Frontal cortex (tissue), 4 donors: Measurements from ENCODE around the gene APOBEC3A. TPM values are rescaled to one million over a fixed set of nuclear protein-coding genes. Genes with fewer than 3 reads are reported as not detected.
"Not testable (repeated sequence)": the region's sequence is repeated elsewhere in the genome, so short reads cannot be mapped to it uniquely, and the experiment has no call there.

ENCODE experiments used
- DNase-seq, 2 donors: peaks; one replicate each; pipeline ENCODE4 v3.0.0; 2012; ENCODE audit warnings: low spot score in 2 of 2
- FAIRE-seq: peaks from 2 replicates; lab custom pipeline; 2012; peaks lifted over from hg19 to GRCh38; lab: Jason Lieb, UNC
- total RNA-seq: library from RNA; depleted of rRNA; stranded (reverse); fragments of >200 nt; gene quantifications from one replicate; pipeline ENCODE4 v1.2.3, GENCODE V29; 2014
- donor health status: control.
- donor health status: control.
- donor health status: control.

The APOBEC3A gene
- total RNA-seq, 1 donor from 2014 or later = not detected

GRCh38 chr22:38955926-38956325, 1.5 kb upstream of the APOBEC3A start:
- no peak for FAIRE-seq
- no peak for DNase-seq

- DNase-seq (no peak), FAIRE-seq (no peak)
Observed at GRCh38 chr22:38956551-38956950, 858 bp upstream of the APOBEC3A start.

- DNase-seq (no peak), FAIRE-seq (no peak)
Observed at GRCh38 chr22:38957808-38958650, 620 bp downstream of the APOBEC3A start.

GRCh38 chr22:38958651-38958943, 1.2 kb downstream of the APOBEC3A start:
- DNase-seq, FAIRE-seq: not testable (repeated sequence)

GRCh38 chr22:38959590-38959989, 2.2 kb downstream of the APOBEC3A start:
- FAIRE-seq = no peak
- DNase-seq = no peak

GRCh38 chr22:38960673-38961072, 3.3 kb downstream of the APOBEC3A start:
- not testable (repeated sequence) for FAIRE-seq

GRCh38 chr22:38963291-38963738, 5.9 kb downstream of the APOBEC3A start:
- DNase-seq, FAIRE-seq: not testable (repeated sequence)

More at GRCh38 chr22:38960673-38961072, 3.3 kb downstream of the APOBEC3A start:
- DNase-seq = not testable (repeated sequence)

GRCh38 chr22:38963872-38964271, 6.5 kb downstream of the APOBEC3A start:
- FAIRE-seq (no peak), DNase-seq (no peak)

- DNase-seq (no peak), FAIRE-seq (no peak)
Observed at GRCh38 chr22:38964306-38964705, 6.9 kb downstream of the APOBEC3A start.

- FAIRE-seq (no peak), DNase-seq (no peak)
Observed at GRCh38 chr22:38964989-38965388, 7.6 kb downstream of the APOBEC3A start.

- FAIRE-seq = no peak
Observed at GRCh38 chr22:38965614-38966379, 8.4 kb downstream of the APOBEC3A start.

GRCh38 chr22:38966380-38966702, 8.9 kb downstream of the APOBEC3A start:
- DNase-seq (no peak), FAIRE-seq (no peak)

More at GRCh38 chr22:38965614-38966379, 8.4 kb downstream of the APOBEC3A start:
- no peak for DNase-seq

GRCh38 chr22:38966942-38967341, 9.5 kb downstream of the APOBEC3A start:
- FAIRE-seq (no peak), DNase-seq (no peak)

GRCh38 chr22:38967451-38968450, 10.3 kb downstream of the APOBEC3A start:
- no peak for FAIRE-seq

GRCh38 chr22:38968801-38969200, 11.4 kb downstream of the APOBEC3A start:
- DNase-seq = no peak

More at GRCh38 chr22:38967451-38968450, 10.3 kb downstream of the APOBEC3A start:
- DNase-seq = peak in 1 of 2 donors; percentile 51

GRCh38 chr22:38970551-38970950, 13.1 kb downstream of the APOBEC3A start:
- FAIRE-seq (no peak), DNase-seq (no peak)

More at GRCh38 chr22:38968801-38969200, 11.4 kb downstream of the APOBEC3A start:
- no peak for FAIRE-seq

- no peak for FAIRE-seq
Observed at GRCh38 chr22:38971202-38971601, 13.8 kb downstream of the APOBEC3A start.

GRCh38 chr22:38971791-38972190, 14.4 kb downstream of the APOBEC3A start:
- FAIRE-seq = no peak
- no peak for DNase-seq

More at GRCh38 chr22:38971202-38971601, 13.8 kb downstream of the APOBEC3A start:
- DNase-seq = no peak

- FAIRE-seq (no peak), DNase-seq (no peak)
Observed at GRCh38 chr22:38972558-38972957, 15.1 kb downstream of the APOBEC3A start.
